ENCODE data around the gene MILR1. TPM values are rescaled to one million over a fixed set of nuclear protein-coding genes. Genes with fewer than 3 reads are reported as not detected.

MILR1 gene
- total RNA-seq, 3 donors from 2014 or later = 3.1 to 8.3 (median 4.3) TPM

DNA sequence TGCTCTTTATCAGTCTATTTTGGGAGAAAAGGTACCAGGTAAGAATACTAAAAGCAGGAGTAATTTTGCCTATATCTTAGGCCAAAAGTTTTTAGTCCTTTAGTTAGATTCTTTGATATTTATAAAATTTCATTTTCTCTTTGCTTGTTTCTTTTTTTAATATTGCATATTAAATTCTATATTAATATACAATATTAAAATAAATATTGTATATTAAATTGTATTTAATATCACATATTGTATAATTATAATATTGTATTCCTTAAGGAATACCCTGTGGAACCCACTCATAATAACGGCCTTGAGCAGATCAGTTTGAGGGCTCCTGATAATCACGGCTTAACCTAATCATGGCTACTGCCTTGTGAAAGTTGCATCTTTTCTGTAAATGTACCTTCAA, 59.8 kb downstream of the MILR1 start:
- Histone ChIP-seq H3K27ac (no peak overlapping the region), H3K4me3 (peak overlapping the region in 1 of 3 donors; percentile 14)

DNA sequence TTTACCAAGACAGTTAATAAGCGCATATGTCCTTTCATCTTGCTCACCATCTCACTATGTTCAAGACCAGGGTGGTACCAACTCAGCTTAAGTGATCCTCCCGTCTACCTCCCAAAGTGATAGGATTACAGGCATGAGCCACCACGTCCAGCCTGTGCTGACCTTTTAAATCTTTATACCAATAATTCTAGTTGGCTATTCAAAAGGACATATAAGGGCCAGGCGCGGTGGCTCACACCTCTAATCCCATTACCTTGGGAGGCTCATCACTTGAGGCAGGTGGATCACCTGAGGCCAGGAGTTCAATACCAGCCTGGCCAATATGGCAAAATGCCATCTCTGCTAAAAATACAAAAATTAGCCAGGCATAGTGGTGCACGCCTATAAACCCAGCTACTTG, 60.3 kb downstream of the MILR1 start:
- peaks cover 0 to 8% of the 10 kb centered on the region in 2 donors for H3K4me1 ChIP-seq
- H3K9me3 ChIP-seq = no peaks in the 10 kb centered on the region
- no peaks in the 10 kb centered on the region for H3K27me3 ChIP-seq
- H3K27ac ChIP-seq = no peak overlapping the region
- no peak for DNase-seq (ENCODE audit: low spot score in 2 of 2)
- H3K36me3 ChIP-seq = no peaks in the 10 kb centered on the region
- peak overlapping the region in 1 of 3 donors; percentile 14 for H3K4me3 ChIP-seq
- intact Hi-C loops (cut with DNase I; ENCODE audit: low total_unique reads) = loop anchor here (10.0 kb wide), 1 partner anchor 184 kb away; no protein-coding TSS in a partner anchor
- no peak for TF ChIP-seq POLR2AphosphoS5 (IDR thresholded peaks at IDR 0.05)
- TF ChIP-seq POLR2A (IDR thresholded peaks at IDR 0.05) = no peak

More for the DNA sequence above, 59.8 kb downstream of the MILR1 start:
- peaks cover 0 to 9% of the 10 kb centered on the region in 2 donors for H3K4me1 ChIP-seq
- intact Hi-C loops (cut with DNase I; ENCODE audit: low total_unique reads) = loop anchor here (10.0 kb wide), 1 partner anchor 184 kb away; no protein-coding TSS in a partner anchor
- DNase-seq (ENCODE audit: low spot score in 2 of 2) = no peak
- H3K36me3 ChIP-seq = peaks cover 1% of the 10 kb centered on the region
- H3K27me3 ChIP-seq = no peaks in the 10 kb centered on the region
- no peaks in the 10 kb centered on the region for H3K9me3 ChIP-seq
- TF ChIP-seq, protein P1, sequence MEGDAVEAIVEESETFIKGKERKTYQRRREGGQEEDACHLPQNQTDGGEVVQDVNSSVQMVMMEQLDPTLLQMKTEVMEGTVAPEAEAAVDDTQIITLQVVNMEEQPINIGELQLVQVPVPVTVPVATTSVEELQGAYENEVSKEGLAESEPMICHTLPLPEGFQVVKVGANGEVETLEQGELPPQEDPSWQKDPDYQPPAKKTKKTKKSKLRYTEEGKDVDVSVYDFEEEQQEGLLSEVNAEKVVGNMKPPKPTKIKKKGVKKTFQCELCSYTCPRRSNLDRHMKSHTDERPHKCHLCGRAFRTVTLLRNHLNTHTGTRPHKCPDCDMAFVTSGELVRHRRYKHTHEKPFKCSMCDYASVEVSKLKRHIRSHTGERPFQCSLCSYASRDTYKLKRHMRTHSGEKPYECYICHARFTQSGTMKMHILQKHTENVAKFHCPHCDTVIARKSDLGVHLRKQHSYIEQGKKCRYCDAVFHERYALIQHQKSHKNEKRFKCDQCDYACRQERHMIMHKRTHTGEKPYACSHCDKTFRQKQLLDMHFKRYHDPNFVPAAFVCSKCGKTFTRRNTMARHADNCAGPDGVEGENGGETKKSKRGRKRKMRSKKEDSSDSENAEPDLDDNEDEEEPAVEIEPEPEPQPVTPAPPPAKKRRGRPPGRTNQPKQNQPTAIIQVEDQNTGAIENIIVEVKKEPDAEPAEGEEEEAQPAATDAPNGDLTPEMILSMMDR (IDR thresholded peaks at IDR 0.05) = no peak
- no peak for TF ChIP-seq POLR2A (IDR thresholded peaks at IDR 0.05)

DNA sequence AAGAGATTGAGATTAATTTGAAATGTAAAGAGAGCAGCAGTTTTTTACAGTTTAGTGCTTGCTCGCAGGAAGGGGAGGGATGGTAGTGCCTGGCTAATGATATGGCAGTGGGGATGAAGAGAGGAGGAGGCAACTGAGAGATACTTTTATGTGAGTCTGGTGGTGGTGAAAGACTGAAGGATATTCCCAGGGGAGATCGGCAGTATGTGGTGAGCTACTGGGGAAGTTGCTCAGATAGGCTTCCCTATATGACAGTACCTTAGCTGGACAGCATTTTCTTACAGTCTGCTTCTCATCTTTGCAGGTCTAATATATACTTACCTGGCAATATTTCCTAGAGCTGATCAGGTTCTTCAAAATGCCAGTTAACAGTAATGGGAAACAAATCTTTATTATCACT, 66.5 kb downstream of the MILR1 start:
- intact Hi-C loops (cut with DNase I; ENCODE audit: low total_unique reads) = no loop called here
- H3K27ac ChIP-seq = no peak overlapping the region
- TF ChIP-seq POLR2AphosphoS5 (IDR thresholded peaks at IDR 0.05) = no peak
- no peak for TF ChIP-seq POLR2A (IDR thresholded peaks at IDR 0.05)
- TF ChIP-seq, protein P1 (IDR thresholded peaks at IDR 0.05) = no peak
- DNase-seq (ENCODE audit: low spot score in 2 of 2) = no peak
- H3K27me3 ChIP-seq = no peaks in the 10 kb centered on the region
- H3K4me1 ChIP-seq = no peaks in the 10 kb centered on the region
- no peak overlapping the region for H3K4me3 ChIP-seq
- no peaks in the 10 kb centered on the region for H3K9me3 ChIP-seq
- H3K36me3 ChIP-seq = no peaks in the 10 kb centered on the region

DNA sequence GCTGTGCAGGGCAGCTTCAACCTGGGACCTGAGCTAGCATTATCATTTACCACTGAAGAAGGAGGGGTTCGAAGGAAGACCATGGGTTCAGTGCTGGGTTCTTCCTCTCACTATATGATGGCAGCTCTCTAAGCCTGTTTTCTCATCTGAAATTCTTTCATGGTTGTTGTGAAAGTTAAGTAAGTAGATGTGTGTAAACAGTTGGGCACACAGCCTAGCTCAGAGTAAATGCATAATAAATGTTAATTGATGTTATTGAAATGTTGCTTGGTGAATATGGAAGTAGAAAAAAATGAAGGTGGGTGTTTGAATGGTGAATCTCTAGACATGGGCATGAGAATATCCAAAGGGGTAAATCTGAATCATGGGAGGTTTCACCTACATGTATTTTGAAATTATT, 66.9 kb downstream of the MILR1 start:
- Histone ChIP-seq H3K27me3 (no peaks in the 10 kb centered on the region), H3K36me3 (no peaks in the 10 kb centered on the region), H3K4me3 (no peak overlapping the region), H3K4me1 (no peaks in the 10 kb centered on the region), H3K9me3 (no peaks in the 10 kb centered on the region), H3K27ac (no peak overlapping the region)
- intact Hi-C loops (cut with DNase I; ENCODE audit: low total_unique reads) = no loop called here
- TF ChIP-seq, protein P1 (IDR thresholded peaks at IDR 0.05) = no peak
- TF ChIP-seq POLR2AphosphoS5 (IDR thresholded peaks at IDR 0.05) = no peak
- no peak for TF ChIP-seq POLR2A (IDR thresholded peaks at IDR 0.05)
- DNase-seq (ENCODE audit: low spot score in 2 of 2) = no peak

Other genes with a start within 250 kb of the MILR1 start
- gene TEX2, start 185.9 kb upstream of the MILR1 start, total RNA-seq = 10 to 100 TPM; 47.5 to 70.7 (median 69.6) TPM
- 100 to 1,000 TPM in 2 of 3 donors, 10 to 100 TPM in 1; 85.3 to 181 (median 159) TPM for gene PECAM1, start 58.3 kb upstream of the MILR1 start, total RNA-seq
- gene POLG2, start 47.9 kb downstream of the MILR1 start, total RNA-seq = 10 to 100 TPM in 2 of 3 donors, 1 to 10 TPM in 1; 3.2 to 18.7 (median 12.8) TPM
- gene DDX5, start 57.2 kb downstream of the MILR1 start, total RNA-seq = 100 to 1,000 TPM; 616 to 794 (median 655) TPM
- 10 to 100 TPM; 56.5 to 74.4 (median 73.2) TPM for gene CEP95, start 57.9 kb downstream of the MILR1 start, total RNA-seq
- 10 to 100 TPM; 27.2 to 48.3 (median 28.6) TPM for gene SMURF2, start 213.2 kb downstream of the MILR1 start, total RNA-seq

Measured in breast epithelium (tissue), 4 donors.